GM21381 (cell line): ENCODE measurements around the gene CTSS.
"Not testable (repeated sequence)": the region's sequence is repeated elsewhere in the genome, so short reads cannot be mapped to it uniquely, and the experiment has no call there.

ENCODE experiments used
- ATAC-seq: cut with Tn5 transposase; IDR thresholded peaks from one replicate; pipeline ENCODE4 v1.9.1; 2021; ENCODE audit warnings: mild to moderate bottlenecking, moderate library complexity; ENCODE audit not compliant: unreplicated experiment

Gene CTSS

GRCh38 chr1:150765296-150765976 is at the start of gene CTSS:
TSS of gene CTSS (minus strand) at chr1:150765778. CDS start at chr1:150764763, 1,015 bp downstream.
- ATAC-seq = peak; percentile 79

DNA sequence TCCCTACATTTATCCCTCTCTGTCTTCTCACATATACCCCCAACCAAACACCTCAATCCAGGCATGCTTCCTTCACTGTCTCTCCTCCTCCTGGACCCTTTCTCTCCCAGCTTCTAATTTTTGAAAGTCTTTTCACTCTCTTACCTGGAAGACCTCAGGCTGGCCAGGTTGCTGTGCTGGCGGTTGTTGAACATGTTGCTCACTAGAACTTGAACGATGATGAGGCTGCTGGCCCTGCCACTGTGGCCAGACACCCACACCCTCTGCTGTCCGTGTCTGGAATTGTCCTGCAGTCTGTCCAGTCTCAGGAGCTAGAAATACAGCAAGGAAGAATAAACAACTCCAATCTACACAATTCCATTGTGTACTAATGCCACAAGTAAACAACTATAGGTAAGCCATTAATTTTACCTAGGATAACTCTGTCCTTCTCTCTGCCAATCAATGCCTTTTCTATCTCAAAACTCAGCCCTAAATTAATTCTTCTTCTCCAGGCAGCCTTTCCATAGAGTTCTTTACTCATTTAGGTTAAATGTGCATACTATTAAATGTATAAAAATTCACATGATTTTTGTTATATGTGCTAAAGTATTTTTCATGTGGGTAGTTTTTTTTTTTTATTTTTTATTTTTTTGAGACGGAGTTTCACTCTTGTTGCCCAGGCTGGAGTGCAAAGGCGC is 47.6 kb upstream of the CTSS start:
- ATAC-seq = no peak

DNA sequence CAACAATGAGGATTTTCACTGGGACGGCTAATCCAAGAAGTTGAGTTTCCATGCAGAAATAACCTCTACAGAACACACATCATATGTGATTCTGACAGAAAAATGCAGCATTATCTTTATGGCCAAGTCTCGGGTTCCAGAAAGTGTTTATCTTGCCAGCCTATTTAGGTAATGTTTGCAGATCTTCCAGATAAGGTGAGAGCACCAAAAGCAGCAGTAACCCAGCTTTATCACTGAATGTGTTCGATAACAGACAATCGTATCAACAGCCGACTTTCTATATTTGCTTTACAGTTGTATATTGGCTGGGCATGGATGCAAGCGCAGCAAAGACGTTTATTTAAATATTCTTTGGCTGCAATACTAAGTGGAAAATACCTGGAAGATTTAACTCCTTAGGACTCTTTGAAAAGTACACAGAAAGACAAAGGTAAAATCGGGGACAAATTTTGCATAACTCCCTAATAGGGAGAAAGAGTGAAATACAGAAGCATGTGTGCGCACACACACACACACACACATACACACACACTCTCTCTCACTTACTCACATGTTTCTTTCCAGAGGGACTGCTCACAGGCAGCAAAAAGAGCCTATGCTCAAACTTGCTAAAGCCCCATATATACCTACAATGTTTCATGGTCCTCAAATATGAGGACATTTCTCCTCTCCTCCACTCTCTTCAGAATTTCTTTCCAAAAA is 45.5 kb upstream of the CTSS start:
- no peak for ATAC-seq

GRCh38 chr1:150809651-150810050 is 44.1 kb upstream of the CTSS start:
- ATAC-seq = no peak

DNA sequence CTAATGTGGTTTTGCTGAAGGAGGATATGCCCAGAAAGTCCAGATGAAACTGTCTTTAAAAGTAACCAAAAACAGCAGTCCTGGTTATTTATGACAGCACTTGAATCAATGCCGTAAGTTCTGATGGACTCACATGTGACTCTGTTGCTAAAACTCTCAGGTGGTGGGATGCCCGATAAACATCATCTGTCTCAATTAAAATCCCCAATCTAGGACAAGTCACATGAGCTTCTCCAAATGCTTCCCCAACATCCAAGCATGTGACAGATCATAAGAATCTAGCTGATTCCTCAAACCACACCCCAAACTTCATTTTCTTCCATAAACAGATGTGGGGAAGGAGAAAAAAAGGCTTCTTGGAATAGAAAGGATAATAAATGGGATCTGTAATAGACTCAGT is 43.3 kb upstream of the CTSS start:
- ATAC-seq = no peak

DNA sequence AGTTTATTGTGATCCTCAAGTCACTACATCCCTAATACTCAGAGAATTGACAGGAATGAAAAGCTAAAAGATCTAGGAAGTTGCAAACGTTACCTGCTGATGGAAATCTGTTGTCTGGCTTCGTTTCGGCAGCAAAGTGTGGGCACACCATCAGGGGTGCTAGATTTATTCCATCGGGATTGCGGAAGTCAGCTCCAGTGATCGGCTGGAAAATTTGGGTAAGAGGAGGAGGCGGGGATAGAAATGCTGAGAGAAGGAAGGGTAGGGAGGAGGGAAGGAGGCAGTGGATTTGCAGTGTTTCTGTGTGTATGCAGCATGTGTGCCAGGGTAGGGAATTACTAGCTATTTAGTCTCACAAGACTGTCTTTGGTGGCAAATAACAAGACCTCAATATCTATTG is 42.5 kb upstream of the CTSS start, which contains the start of gene CTSK:
TSS of gene CTSK (minus strand) at position 140 of the 400 bp plus-strand sequence. CDS start 1,455 bp downstream, outside the sequence.
- ATAC-seq = no peak

DNA sequence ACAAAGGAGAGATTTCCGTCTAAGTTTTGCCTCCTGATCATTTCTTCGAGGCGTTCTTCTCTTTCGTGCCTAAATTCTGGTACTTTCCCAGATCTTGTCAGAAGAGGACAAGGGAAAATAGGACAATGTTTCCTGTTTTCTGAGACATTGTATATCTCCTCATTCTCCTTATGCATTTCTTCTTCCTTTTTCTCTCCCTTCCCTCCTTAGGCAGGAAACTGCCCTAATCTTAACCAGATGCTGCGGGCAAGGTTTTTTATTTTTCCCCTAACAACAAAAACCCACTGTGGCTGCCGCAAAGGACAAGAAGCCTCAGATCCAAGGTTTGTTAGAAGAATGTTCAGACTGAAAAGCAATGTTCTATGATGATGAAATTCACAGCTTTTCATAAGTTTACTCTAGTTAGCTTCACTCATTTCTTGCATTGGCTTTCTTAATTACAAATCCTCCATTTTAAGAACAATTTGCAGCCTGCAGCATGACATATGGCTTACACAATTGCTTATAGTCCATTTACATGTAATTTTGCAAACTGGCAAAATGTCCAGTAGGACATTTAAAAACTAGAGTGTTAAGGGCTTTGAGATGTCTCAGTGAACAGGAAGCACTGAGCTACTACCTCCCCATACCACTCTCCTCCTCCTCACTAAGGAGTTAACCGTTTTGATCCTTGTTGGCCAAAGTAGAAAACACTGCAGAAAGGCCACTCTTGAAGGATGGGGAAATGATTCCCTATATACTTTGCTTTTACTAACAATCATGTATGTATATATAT is 41.9 kb upstream of the CTSS start:
- no peak for ATAC-seq

- ATAC-seq = no peak
Measured at GRCh38 chr1:150805899-150806298, 40.3 kb upstream of the CTSS start.

DNA sequence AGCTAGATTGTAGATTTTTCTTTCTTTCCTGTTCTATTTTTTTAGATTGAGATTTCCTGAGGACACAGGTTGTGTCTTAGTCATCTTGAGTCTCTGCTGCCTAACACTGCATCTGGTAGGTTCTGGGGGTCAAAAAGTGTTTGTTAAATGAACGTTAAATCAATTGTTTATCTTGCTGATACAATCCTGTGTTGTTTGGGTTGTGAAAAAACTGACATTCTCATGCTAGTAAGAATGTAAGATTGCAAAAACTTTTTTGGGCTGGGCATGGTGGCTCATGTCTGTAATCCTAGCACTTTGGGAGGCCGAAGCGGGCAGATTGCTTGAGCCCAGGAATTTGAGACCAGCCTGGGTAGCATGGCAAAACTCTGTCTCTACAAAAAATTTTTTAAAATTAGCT is 39.1 kb upstream of the CTSS start:
- ATAC-seq = no peak

- ATAC-seq = no peak
Measured at GRCh38 chr1:150799089-150799488, 33.5 kb upstream of the CTSS start.

GRCh38 chr1:150798525-150798924 is 32.9 kb upstream of the CTSS start:
- ATAC-seq = no peak

DNA sequence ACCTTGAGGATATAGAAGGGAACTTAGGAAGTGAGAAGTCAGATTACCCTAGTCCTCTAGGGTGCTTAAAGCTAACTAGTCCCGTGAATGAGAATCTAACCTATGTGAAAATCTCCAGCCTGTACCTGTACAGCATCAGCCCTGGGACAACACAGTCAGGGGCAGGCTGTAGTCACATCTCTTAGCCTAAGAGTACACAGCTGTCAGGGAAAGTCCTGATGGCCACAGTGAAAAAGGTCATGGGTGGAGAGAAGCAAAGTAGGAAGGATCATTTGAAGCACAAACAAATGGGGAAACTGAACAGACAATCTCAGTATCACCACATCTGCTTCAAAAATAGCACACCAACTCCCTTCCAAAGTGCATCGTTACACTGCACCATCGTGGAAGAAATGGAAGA is 30.8 kb upstream of the CTSS start:
- no peak for ATAC-seq

GRCh38 chr1:150793778-150794177 is 28.2 kb upstream of the CTSS start:
- ATAC-seq = not testable (repeated sequence)

- ATAC-seq = no peak
Measured at GRCh38 chr1:150793221-150793620, 27.6 kb upstream of the CTSS start.

- no peak for ATAC-seq
Measured at GRCh38 chr1:150791585-150791984, 26.0 kb upstream of the CTSS start.

- no peak for ATAC-seq
Measured at GRCh38 chr1:150789396-150789795, 23.8 kb upstream of the CTSS start.

DNA sequence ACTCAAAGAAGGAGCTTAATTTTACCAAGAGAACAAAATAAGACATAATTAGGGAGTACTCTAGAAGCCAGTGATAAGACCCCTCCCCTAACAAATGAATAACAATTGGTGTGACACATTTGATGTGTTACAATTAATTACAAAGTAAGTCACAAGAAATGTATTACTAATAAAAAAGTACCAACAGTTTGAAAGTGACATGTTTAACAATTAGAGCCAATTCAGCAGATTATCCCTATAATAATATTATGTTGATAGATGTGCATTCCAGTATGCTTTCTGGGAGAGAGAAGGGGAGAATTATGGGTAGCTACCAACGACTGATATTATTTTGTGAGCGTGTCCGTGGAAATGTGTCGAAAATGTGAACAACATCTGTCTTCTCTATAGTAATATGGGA is 23.4 kb upstream of the CTSS start:
- ATAC-seq = no peak

DNA sequence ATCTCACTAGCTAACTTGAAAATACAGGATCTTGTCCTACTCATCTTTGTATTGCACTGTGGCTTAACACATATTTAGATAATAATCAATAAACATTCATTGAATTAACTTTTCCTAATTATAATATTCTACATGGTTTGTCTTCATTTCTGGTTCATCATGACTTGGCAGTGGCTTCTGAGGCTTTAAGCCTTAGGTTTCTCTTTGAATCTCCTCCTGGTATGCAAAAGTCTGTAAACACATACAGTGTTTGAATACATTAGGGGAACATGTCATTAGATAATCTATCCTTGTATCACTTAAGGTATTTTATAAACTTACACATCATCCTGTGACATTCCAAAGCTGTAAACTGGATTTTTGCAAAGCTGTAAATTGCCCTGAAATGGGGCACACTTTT is 21.9 kb upstream of the CTSS start:
- no peak for ATAC-seq

DNA sequence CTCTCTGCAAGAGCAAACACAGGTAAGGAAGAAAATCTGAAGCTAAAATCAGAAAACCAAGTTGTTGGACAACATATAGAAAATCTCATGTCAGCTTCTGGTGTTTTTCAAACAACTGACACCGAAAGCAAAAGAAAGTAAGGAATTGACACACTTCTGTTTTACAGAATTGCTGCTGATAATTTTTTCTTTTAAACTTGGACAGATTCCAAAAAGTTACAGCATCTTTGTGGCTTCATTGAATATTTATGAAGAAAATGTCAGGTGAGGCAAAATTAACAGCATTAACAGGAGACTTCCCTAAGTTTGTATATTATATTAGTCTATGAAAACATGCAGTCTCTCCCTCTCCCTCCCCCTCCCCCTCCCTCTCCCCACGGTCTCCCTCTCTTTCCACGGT is 14.9 kb upstream of the CTSS start:
- no peak for ATAC-seq

DNA sequence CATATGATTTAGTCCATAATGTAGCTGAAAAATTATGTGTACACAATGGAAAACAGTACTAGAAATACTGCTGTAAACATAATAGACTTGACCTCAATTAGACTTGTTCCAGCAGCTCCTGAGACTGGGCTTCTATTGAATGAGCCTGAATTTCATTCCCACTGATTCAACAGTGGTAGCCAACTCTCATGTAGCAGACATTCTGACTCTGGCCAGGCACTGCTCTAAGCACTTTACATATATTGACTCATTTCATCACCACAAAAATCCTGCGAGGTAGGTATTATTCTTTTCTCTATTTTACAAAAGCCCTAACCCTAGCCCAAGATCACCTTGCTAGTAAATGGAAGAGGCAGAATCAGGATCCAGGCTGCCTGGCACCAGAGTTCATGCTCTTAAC is 12.8 kb upstream of the CTSS start:
- no peak for ATAC-seq

DNA sequence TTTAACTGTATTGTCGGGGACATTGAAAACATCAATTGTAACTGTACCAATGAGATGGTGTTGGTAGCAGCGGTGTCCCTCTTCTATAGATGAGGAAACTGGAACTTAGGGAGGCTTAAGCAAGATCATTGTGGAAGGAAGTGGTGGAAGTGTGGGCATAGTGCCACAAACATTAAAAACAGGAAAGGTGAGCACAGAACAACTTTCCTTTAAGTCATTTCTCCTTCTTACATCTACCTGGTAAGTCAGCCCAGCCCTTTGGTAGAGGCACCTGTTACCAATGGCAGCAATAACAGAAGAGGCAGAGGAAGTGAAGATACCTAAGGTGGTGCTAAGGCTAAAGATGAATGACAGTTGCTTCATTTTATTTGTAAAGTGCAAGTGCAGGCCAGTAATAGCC is 12.0 kb upstream of the CTSS start:
- no peak for ATAC-seq
